Muscle of back (tissue), 10 donors: ENCODE results near the gene NFE2L3. TPM values are rescaled to one million over a fixed set of nuclear protein-coding genes. Genes with fewer than 3 reads are reported as not detected.

Experiments used
- polyA plus RNA-seq, 10 donors: library from polyadenylated mRNA; unstranded; fragments of 120-200 nt; gene quantifications; one replicate each; pipeline ENCODE4 v1.2.1, GENCODE V29; 2013; ENCODE audit not compliant: insufficient read length in 10 of 10

Gene NFE2L3
- polyA plus RNA-seq, 10 donors: 1.7 to 5.9 (median 4.2) TPM

Other genes starting within 250 kb of the NFE2L3 start
- gene HNRNPA2B1, start 48.5 kb downstream of the NFE2L3 start, polyA plus RNA-seq: 100 to 1,000 TPM; 649 to 890 (median 776) TPM
- 100 to 1,000 TPM; 155 to 211 (median 180) TPM for gene CBX3, start 49.5 kb downstream of the NFE2L3 start, polyA plus RNA-seq
- 1 to 10 TPM; 1.8 to 3.0 (median 2.2) TPM for gene SNX10, start 139.7 kb downstream of the NFE2L3 start, polyA plus RNA-seq